Measurements from ENCODE around the gene CABLES1. TPM values are rescaled to one million over a fixed set of nuclear protein-coding genes. Genes with fewer than 3 reads are reported as not detected.

Gene CABLES1
- total RNA-seq, 6 experiments from 2014 or later = 7.4 to 21.5 (median 11.3) TPM

GRCh38 chr18:23166891-23167541 is 31.7 kb downstream of the CABLES1 start:
- TF ChIP-seq POLR2A (IDR thresholded peaks at IDR 0.05) = no peak
- TF ChIP-seq CTCF (IDR thresholded peaks at IDR 0.05) = no peak

GRCh38 chr18:23169673-23170044 is 34.4 kb downstream of the CABLES1 start:
- no peak for TF ChIP-seq POLR2A (IDR thresholded peaks at IDR 0.05)
- no peak for TF ChIP-seq CTCF (IDR thresholded peaks at IDR 0.05)
- H3K9me3 ChIP-seq = no peaks in the 10 kb centered on the region
- no peak for ATAC-seq
- no peaks in the 10 kb centered on the region for H3K27me3 ChIP-seq
- WGBS (ENCODE audit: insufficient coverage, low coverage, low lambda C conversion rate, missing lambda C conversion rate) = 77% methylated on average over 3 of the region's 7 CpGs
- intact Hi-C loops (cut with DNase I) = no loop called here
- no peak for DNase-seq
- no peak overlapping the region for H3K4me3 ChIP-seq
- H3K36me3 ChIP-seq = no peaks in the 10 kb centered on the region
- peaks cover 0 to 4% (median 0%) of the 10 kb centered on the region in 4 donors for H3K4me1 ChIP-seq
- H3K27ac ChIP-seq = no peak overlapping the region

More at GRCh38 chr18:23166891-23167541, 31.7 kb downstream of the CABLES1 start:
- H3K9me3 ChIP-seq = no peaks in the 10 kb centered on the region
- intact Hi-C loops (cut with DNase I) = no loop called here
- no peaks in the 10 kb centered on the region for H3K36me3 ChIP-seq
- H3K4me3 ChIP-seq = no peak overlapping the region
- no peak overlapping the region for H3K27ac ChIP-seq
- H3K4me1 ChIP-seq = peaks cover 0 to 4% (median 0%) of the 10 kb centered on the region in 4 donors
- no peak for ATAC-seq
- H3K27me3 ChIP-seq = no peaks in the 10 kb centered on the region
- 72% methylated on average over 4 of the region's 7 CpGs for WGBS (ENCODE audit: insufficient coverage, low coverage, low lambda C conversion rate, missing lambda C conversion rate)
- no peak for DNase-seq

GRCh38 chr18:23170137-23170536 is 34.9 kb downstream of the CABLES1 start:
- Histone ChIP-seq H3K9me3 (no peaks in the 10 kb centered on the region), H3K4me3 (no peak overlapping the region), H3K27me3 (no peaks in the 10 kb centered on the region), H3K36me3 (no peaks in the 10 kb centered on the region), H3K4me1 (peaks cover 0 to 4% (median 0%) of the 10 kb centered on the region in 4 donors), H3K27ac (no peak overlapping the region)
- DNase-seq (no peak), ATAC-seq (no peak)
- intact Hi-C loops (cut with DNase I) = no loop called here
- TF ChIP-seq CTCF (IDR thresholded peaks at IDR 0.05) = no peak
- TF ChIP-seq POLR2A (IDR thresholded peaks at IDR 0.05) = no peak
- 94% methylated on average over 5 of the region's 7 CpGs for WGBS (ENCODE audit: insufficient coverage, low coverage, low lambda C conversion rate, missing lambda C conversion rate)

- TF ChIP-seq CTCF (IDR thresholded peaks at IDR 0.05) (no peak), POLR2A (IDR thresholded peaks at IDR 0.05) (no peak)
- DNase-seq (no peak), ATAC-seq (peak; percentile 21 to 59 (median 51))
- Histone ChIP-seq H3K36me3 (no peaks in the 10 kb centered on the region), H3K27ac (no peak overlapping the region), H3K27me3 (no peaks in the 10 kb centered on the region), H3K4me1 (peaks cover 0 to 4% (median 0%) of the 10 kb centered on the region in 4 donors), H3K9me3 (no peaks in the 10 kb centered on the region), H3K4me3 (no peak overlapping the region)
- WGBS (ENCODE audit: insufficient coverage, low coverage, low lambda C conversion rate, missing lambda C conversion rate) = 9% methylated on average over 4 of the region's 9 CpGs
- intact Hi-C loops (cut with DNase I) = no loop called here
Observed at GRCh38 chr18:23171581-23172156, 36.4 kb downstream of the CABLES1 start.
